ENCODE measurements around the gene NEK8. TPM values are rescaled to one million over a fixed set of nuclear protein-coding genes. Genes with fewer than 3 reads are reported as not detected.

Gene NEK8
- total RNA-seq, 1 experiment from 2014 or later: 13.8 TPM

DNA sequence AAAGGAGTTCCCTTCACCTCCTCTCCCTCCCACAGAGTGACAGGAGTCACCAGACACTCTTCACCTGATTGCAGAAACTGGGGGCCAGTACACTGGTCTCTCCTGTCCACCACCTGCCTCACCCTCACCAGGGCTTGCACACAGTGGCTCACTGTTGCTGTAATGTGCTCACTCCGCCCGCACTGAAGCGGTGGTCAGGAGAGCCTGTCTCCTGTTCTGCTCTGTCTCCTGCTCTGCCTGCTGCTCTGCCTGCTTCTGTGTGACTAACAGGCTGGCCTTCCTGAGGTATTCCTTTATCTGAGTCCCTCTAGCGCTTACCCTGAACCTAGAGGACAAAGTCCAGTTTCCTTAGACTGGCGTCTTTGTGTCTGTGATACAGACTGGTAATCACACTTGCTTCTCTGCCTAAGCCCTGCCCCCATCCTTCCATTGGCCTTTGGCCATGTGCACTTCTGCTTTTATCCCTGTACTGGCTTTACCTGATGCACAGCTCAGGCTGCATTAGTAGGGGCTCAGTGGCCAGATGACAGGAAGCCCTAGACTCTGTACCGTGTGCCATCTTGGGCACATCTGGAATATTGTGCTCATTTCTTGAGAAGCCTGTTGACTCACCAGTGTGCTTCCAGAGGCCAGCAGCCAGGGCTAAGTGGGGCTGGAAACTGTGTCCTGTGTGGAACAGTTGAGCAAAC, 30.2 kb upstream of the NEK8 start:
- Histone ChIP-seq H3K4me1 (ENCODE audit: low read length) (no peaks in the 10 kb centered on the region), H3K4me3 (ENCODE audit: low read length) (no peak overlapping the region), H3K27ac (ENCODE audit: low read length) (no peak overlapping the region), H3K9me3 (ENCODE audit: low read length) (no peaks in the 10 kb centered on the region), H3K36me3 (ENCODE audit: insufficient read depth, low read length) (peaks cover 65% of the 10 kb centered on the region), H3K27me3 (ENCODE audit: low read length) (no peaks in the 10 kb centered on the region), H3K9ac (ENCODE audit: low read length) (no peak overlapping the region), H3K9me2 (replicated peaks; ENCODE audit: insufficient read depth, low read length) (no peaks in the 10 kb centered on the region), H3K4me2 (ENCODE audit: low read depth, low read length, poor library complexity, severe bottlenecking) (no peak overlapping the region), H3K79me2 (ENCODE audit: low read length) (no peaks in the 10 kb centered on the region), H4K20me1 (ENCODE audit: insufficient read depth, low read depth, low read length) (0 out of 2 replicates have a peak, but pooled peaks cover 6% of the 10 kb centered on the region), H2AFZ (ENCODE audit: low read length) (no peak overlapping the region)
- DNase-seq: no peak

DNA sequence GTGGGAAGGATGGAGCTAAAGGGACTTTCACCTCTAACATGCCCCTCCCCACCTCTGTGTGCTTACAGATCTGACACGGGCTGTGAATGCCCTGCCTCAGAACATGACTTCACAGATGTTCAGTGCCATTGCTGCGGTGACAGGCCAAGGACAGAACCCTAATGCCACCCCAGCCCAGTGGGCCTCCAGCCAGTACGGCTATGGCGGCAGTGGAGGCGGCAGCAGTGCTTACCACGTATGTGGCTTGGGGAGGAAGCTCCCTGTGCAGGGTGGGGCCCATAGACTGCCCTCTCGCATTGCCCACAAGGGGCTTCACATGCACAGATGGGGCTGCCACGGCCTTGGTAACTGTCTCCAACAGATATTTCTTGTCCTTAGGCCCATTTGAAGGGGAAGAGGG, 28.3 kb upstream of the NEK8 start:
- Histone ChIP-seq H3K36me3 (ENCODE audit: insufficient read depth, low read length) (peaks cover 53% of the 10 kb centered on the region), H3K4me3 (ENCODE audit: low read length) (no peak overlapping the region), H3K27ac (ENCODE audit: low read length) (no peak overlapping the region), H3K9me2 (replicated peaks; ENCODE audit: insufficient read depth, low read length) (no peaks in the 10 kb centered on the region), H2AFZ (ENCODE audit: low read length) (no peak overlapping the region), H3K4me2 (ENCODE audit: low read depth, low read length, poor library complexity, severe bottlenecking) (no peak overlapping the region), H4K20me1 (ENCODE audit: insufficient read depth, low read depth, low read length) (0 out of 2 replicates have a peak, but pooled peaks cover 3% of the 10 kb centered on the region), H3K79me2 (ENCODE audit: low read length) (no peaks in the 10 kb centered on the region), H3K9me3 (ENCODE audit: low read length) (no peaks in the 10 kb centered on the region), H3K27me3 (ENCODE audit: low read length) (no peaks in the 10 kb centered on the region), H3K9ac (ENCODE audit: low read length) (no peak overlapping the region), H3K4me1 (ENCODE audit: low read length) (no peaks in the 10 kb centered on the region)
- DNase-seq: no peak

DNA sequence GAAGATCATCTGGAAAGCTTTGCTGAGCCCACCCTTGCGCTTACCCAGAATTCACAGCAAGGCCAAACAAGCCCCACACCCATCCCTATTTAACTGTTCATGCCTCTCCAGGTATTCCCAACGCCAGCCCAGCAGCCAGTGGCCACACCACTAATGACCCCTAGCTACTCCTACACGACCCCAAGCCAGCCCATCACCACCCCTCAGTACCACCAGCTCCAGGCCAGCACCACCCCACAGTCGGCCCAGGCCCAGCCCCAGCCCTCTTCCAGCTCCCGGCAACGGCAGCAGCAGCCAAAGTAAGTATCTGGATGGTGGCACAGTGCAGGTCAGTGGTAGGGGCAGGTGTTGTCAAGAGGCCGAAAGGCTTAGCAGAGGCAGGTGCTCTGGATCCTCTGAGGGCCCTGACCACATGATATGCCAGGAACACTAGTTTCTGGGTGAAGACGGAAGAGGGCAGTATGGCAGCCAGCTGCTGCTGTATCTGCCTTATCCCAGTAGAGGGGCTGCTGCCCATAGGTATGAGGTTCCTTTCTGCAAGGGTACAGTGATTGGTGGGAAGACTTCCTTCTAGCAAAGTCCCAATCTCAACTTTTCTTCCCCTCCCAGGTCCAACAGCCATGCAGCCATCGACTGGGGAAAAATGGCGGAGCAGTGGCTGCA, 27.6 kb upstream of the NEK8 start:
- H4K20me1 ChIP-seq (ENCODE audit: insufficient read depth, low read depth, low read length): 0 out of 2 replicates have a peak, but pooled peaks cover 3% of the 10 kb centered on the region
- DNase-seq: no peak
- H3K4me1 ChIP-seq (ENCODE audit: low read length): no peaks in the 10 kb centered on the region
- no peak overlapping the region for H3K27ac ChIP-seq (ENCODE audit: low read length)
- no peaks in the 10 kb centered on the region for H3K79me2 ChIP-seq (ENCODE audit: low read length)
- H3K4me2 ChIP-seq (ENCODE audit: low read depth, low read length, poor library complexity, severe bottlenecking): no peak overlapping the region
- peaks cover 49% of the 10 kb centered on the region; the same call in 1 of the 2 replicates for H3K36me3 ChIP-seq (ENCODE audit: insufficient read depth, low read length)
- no peak overlapping the region for H3K4me3 ChIP-seq (ENCODE audit: low read length)
- no peak overlapping the region for H2AFZ ChIP-seq (ENCODE audit: low read length)
- no peaks in the 10 kb centered on the region for H3K27me3 ChIP-seq (ENCODE audit: low read length)
- no peaks in the 10 kb centered on the region for H3K9me3 ChIP-seq (ENCODE audit: low read length)
- H3K9me2 ChIP-seq (replicated peaks; ENCODE audit: insufficient read depth, low read length): no peaks in the 10 kb centered on the region
- no peak overlapping the region for H3K9ac ChIP-seq (ENCODE audit: low read length)

DNA sequence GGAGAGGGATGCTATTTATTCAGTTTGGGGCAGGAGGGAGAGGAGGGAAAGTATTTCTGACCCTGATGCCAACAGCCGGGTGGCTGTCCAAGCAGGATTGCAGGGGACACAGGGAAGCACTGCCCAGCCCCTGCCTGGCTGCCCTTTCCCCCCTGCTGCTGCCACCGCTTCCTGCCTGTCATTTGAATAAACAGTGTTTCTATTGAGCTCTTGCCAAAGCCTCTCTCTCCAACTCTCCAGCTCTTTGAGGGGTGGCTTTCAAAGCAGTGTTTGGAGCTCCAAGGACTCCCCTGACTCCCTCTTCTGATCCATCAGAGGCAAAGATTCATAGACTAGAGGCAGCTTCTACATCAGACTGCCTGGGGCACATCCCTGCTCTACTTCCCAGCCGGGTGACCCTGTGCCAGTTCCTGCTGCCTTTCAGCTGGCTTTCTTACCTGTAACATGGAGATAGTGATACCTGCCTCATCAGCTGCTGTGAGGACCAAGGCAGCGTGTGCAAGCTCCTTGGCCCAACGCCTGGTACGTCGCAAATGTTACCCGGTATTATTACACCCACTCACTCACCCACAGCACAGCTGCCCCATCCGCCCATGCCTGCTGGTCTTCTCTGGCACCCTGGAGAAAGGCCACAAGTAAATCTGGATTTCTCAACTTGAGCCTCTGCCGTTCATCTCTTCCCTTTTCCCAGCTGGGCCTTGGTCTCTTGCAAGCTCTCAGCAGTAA, 26.4 kb upstream of the NEK8 start:
- no peak overlapping the region for H3K4me2 ChIP-seq (ENCODE audit: low read depth, low read length, poor library complexity, severe bottlenecking)
- no peak overlapping the region for H2AFZ ChIP-seq (ENCODE audit: low read length)
- H3K27ac ChIP-seq (ENCODE audit: low read length): no peak overlapping the region
- no peaks in the 10 kb centered on the region for H3K9me2 ChIP-seq (replicated peaks; ENCODE audit: insufficient read depth, low read length)
- H3K4me1 ChIP-seq (ENCODE audit: low read length): no peaks in the 10 kb centered on the region
- H4K20me1 ChIP-seq (ENCODE audit: insufficient read depth, low read depth, low read length): 0 out of 2 replicates have a peak, but pooled peaks cover 3% of the 10 kb centered on the region
- H3K9ac ChIP-seq (ENCODE audit: low read length): no peak overlapping the region
- no peaks in the 10 kb centered on the region for H3K79me2 ChIP-seq (ENCODE audit: low read length)
- H3K36me3 ChIP-seq (ENCODE audit: insufficient read depth, low read length): peaks cover 44% of the 10 kb centered on the region; the same call in 1 of the 2 replicates
- no peak for DNase-seq
- no peak overlapping the region for H3K4me3 ChIP-seq (ENCODE audit: low read length)
- no peaks in the 10 kb centered on the region for H3K27me3 ChIP-seq (ENCODE audit: low read length)
- H3K9me3 ChIP-seq (ENCODE audit: low read length): no peaks in the 10 kb centered on the region

DNA sequence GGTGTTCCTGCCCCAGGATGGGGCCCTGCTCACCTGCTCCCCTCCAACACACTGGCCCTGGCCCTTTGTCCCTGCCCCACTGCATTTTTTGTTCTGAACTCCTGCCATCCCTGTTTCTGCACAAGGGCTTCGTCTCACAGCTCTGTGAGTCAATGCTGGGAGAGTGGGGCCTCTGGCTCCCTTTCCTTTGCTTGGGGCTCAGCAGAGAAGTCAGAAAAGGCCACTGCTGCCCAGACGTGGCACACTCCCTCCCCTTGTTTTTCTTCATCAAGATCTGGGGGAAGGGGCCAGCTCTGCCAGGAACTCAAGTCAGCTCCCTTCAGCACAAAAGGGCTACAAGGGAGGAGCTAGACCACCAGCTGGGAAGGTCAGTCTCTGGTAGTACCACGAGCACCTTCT, 25.8 kb upstream of the NEK8 start:
- Histone ChIP-seq H3K36me3 (ENCODE audit: insufficient read depth, low read length) (peaks cover 39% of the 10 kb centered on the region; the same call in 1 of the 2 replicates), H3K9ac (ENCODE audit: low read length) (no peak overlapping the region), H3K27me3 (ENCODE audit: low read length) (no peaks in the 10 kb centered on the region), H3K4me2 (ENCODE audit: low read depth, low read length, poor library complexity, severe bottlenecking) (no peak overlapping the region), H3K4me1 (ENCODE audit: low read length) (no peaks in the 10 kb centered on the region), H3K79me2 (ENCODE audit: low read length) (no peaks in the 10 kb centered on the region), H3K4me3 (ENCODE audit: low read length) (no peak overlapping the region), H3K27ac (ENCODE audit: low read length) (no peak overlapping the region), H3K9me3 (ENCODE audit: low read length) (no peaks in the 10 kb centered on the region), H2AFZ (ENCODE audit: low read length) (no peak overlapping the region), H3K9me2 (replicated peaks; ENCODE audit: insufficient read depth, low read length) (no peaks in the 10 kb centered on the region), H4K20me1 (ENCODE audit: insufficient read depth, low read depth, low read length) (0 out of 2 replicates have a peak, but pooled peaks cover 3% of the 10 kb centered on the region)
- no peak for DNase-seq

DNA sequence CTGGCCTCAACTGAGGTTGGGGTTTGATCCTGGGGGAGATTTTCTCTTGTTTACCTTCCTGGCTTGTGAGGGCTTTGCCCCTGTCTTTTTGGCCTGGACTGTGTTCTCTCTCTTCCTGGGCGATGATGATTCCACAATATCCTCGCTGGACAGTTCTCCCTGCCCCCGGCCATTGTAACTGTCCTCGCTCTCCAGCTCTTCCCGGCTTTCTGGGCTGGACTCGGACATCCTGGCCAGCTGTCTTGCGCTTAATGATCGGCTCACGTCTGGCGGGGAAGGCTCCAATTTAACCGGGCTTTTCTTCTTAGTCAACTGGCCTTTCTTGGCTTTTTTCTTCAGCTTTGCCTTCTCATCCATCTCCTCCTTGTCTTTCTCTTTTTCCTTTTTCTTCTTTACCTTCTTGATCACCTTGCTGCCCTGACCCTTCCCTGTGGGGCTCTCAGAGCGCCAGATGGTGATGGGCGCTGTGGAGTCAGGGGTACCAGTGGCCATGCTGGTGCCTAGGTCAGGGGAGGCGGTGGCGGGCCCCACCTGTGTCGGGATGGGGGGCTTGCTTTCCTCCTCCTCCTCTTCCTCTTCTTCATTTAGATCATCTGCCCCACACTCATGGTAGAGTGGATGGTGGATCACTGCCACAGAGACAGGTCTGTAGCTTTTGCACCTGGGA, 24.9 kb upstream of the NEK8 start:
- Histone ChIP-seq H3K36me3 (ENCODE audit: insufficient read depth, low read length) (peaks cover 30% of the 10 kb centered on the region; the same call in 1 of the 2 replicates), H3K27ac (ENCODE audit: low read length) (no peak overlapping the region), H3K9me3 (ENCODE audit: low read length) (no peaks in the 10 kb centered on the region), H3K79me2 (ENCODE audit: low read length) (no peaks in the 10 kb centered on the region), H2AFZ (ENCODE audit: low read length) (no peak overlapping the region), H3K9ac (ENCODE audit: low read length) (no peak overlapping the region), H4K20me1 (ENCODE audit: insufficient read depth, low read depth, low read length) (0 out of 2 replicates have a peak, but pooled peaks cover 2% of the 10 kb centered on the region), H3K4me3 (ENCODE audit: low read length) (no peak overlapping the region), H3K4me2 (ENCODE audit: low read depth, low read length, poor library complexity, severe bottlenecking) (no peak overlapping the region), H3K4me1 (ENCODE audit: low read length) (no peaks in the 10 kb centered on the region), H3K9me2 (replicated peaks; ENCODE audit: insufficient read depth, low read length) (no peaks in the 10 kb centered on the region), H3K27me3 (ENCODE audit: low read length) (no peaks in the 10 kb centered on the region)
- no peak for DNase-seq

DNA sequence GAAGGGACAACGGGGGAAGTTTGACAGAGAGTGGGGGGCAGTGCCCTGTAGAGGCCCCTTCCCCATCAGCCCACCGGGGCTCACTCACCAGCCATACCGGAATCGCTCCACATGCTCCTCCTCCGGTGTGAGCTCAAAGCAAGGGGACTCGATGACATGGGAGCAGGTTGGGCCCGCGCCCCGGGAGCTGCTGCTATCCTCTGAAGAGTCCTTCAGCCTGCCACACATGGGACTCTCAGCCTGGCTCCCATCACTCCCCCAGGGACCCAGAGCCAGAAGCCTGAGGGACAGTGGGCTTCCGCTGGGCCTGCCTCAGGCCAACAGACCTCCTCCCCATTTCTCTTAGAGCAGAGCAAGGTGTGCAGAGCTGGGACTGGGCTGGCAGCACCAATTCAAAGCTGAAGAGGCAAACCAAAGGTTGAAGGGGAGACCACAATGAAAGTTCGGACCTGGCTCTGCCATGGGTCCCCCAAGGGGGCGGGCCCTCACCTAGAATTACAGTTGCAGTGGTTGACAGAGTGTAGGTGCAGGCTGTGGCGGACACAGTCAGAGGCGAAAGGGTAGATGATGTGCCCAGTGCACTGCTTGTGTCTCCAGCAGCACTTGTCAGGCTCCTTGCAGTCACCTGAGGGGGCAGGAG, 24.2 kb upstream of the NEK8 start:
- no peak for DNase-seq
- peaks cover 23% of the 10 kb centered on the region; the same call in 1 of the 2 replicates for H3K36me3 ChIP-seq (ENCODE audit: insufficient read depth, low read length)
- H3K4me3 ChIP-seq (ENCODE audit: low read length): no peak overlapping the region
- H3K9me2 ChIP-seq (replicated peaks; ENCODE audit: insufficient read depth, low read length): no peaks in the 10 kb centered on the region
- no peaks in the 10 kb centered on the region for H3K79me2 ChIP-seq (ENCODE audit: low read length)
- no peak overlapping the region for H3K27ac ChIP-seq (ENCODE audit: low read length)
- H3K9me3 ChIP-seq (ENCODE audit: low read length): no peaks in the 10 kb centered on the region
- no peak overlapping the region for H3K4me2 ChIP-seq (ENCODE audit: low read depth, low read length, poor library complexity, severe bottlenecking)
- H2AFZ ChIP-seq (ENCODE audit: low read length): no peak overlapping the region
- no peaks in the 10 kb centered on the region for H3K4me1 ChIP-seq (ENCODE audit: low read length)
- H3K9ac ChIP-seq (ENCODE audit: low read length): no peak overlapping the region
- no peaks in the 10 kb centered on the region for H4K20me1 ChIP-seq (ENCODE audit: insufficient read depth, low read depth, low read length)
- no peaks in the 10 kb centered on the region for H3K27me3 ChIP-seq (ENCODE audit: low read length)

Data from Karpas-422 (cell line).